ACC112 (cell line): ENCODE measurements around the gene CADM2.

ENCODE experiments used
- H2AFZ ChIP-seq: fragments of 200-600 bp; sonication (generic); one replicate; pipeline ENCODE4 v1.6.0; 2017; ENCODE audit warnings: antibody characterized with exemption, low read length; ENCODE audit not compliant: unreplicated experiment
- H3K27ac ChIP-seq: fragments of 200-600 bp; sonication (generic); 2 replicates; pipeline ENCODE4 v1.5.1; 2014; ENCODE audit warnings: low read depth, mild to moderate bottlenecking, antibody characterized with exemption, low read length, moderate library complexity
- H3K27me3 ChIP-seq: fragments of 200-600 bp; sonication (generic); 2 replicates; pipeline ENCODE4 v1.6.1; 2014; ENCODE audit warnings: mild to moderate bottlenecking, antibody characterized with exemption, low read length, moderate library complexity, mixed read lengths; ENCODE audit not compliant: insufficient read depth
- H3K36me3 ChIP-seq: fragments of 200-600 bp; sonication (generic); 2 replicates; pipeline ENCODE4 v1.6.1; 2016; ENCODE audit warnings: mild to moderate bottlenecking, antibody characterized with exemption, low read length, moderate library complexity, mixed read lengths; ENCODE audit not compliant: insufficient read depth
- H3K4me1 ChIP-seq: fragments of 200-600 bp; sonication (generic); one replicate; pipeline ENCODE4 v1.6.1; 2016; ENCODE audit warnings: low read length, mixed read lengths; ENCODE audit not compliant: insufficient read depth, unreplicated experiment, control insufficient read depth
- H3K4me3 ChIP-seq: fragments of 200-600 bp; sonication (generic); 2 replicates; pipeline ENCODE4 v1.5.1; 2014; ENCODE audit warnings: mild to moderate bottlenecking, low read depth, low read length
- H3K79me2 ChIP-seq: fragments of 200-600 bp; sonication (generic); one replicate; pipeline ENCODE4 v1.6.0; 2016; ENCODE audit warnings: low read length; ENCODE audit not compliant: control insufficient read depth, unreplicated experiment, insufficient read depth

CADM2 gene

GRCh38 chr3:84984429-84984828 is 25.6 kb downstream of the CADM2 start:
- no peaks in the 10 kb centered on the region for H3K79me2 ChIP-seq
- H3K27me3 ChIP-seq: no peaks in the 10 kb centered on the region
- no peaks in the 10 kb centered on the region for H3K36me3 ChIP-seq
- H3K4me3 ChIP-seq: no peak overlapping the region
- no peaks in the 10 kb centered on the region for H3K4me1 ChIP-seq
- no peak overlapping the region for H3K27ac ChIP-seq
- no peak overlapping the region for H2AFZ ChIP-seq

- Histone ChIP-seq H2AFZ (no peak overlapping the region), H3K27me3 (no peaks in the 10 kb centered on the region), H3K4me3 (no peak overlapping the region), H3K36me3 (no peaks in the 10 kb centered on the region), H3K27ac (no peak overlapping the region), H3K4me1 (no peaks in the 10 kb centered on the region), H3K79me2 (no peaks in the 10 kb centered on the region)
Measured at GRCh38 chr3:84985795-84986194, 27.0 kb downstream of the CADM2 start.

- H3K36me3 ChIP-seq: no peaks in the 10 kb centered on the region
- H2AFZ ChIP-seq: no peak overlapping the region
- H3K27me3 ChIP-seq: no peaks in the 10 kb centered on the region
- H3K4me3 ChIP-seq: no peak overlapping the region
- no peaks in the 10 kb centered on the region for H3K79me2 ChIP-seq
- H3K4me1 ChIP-seq: no peaks in the 10 kb centered on the region
- no peak overlapping the region for H3K27ac ChIP-seq
Measured at GRCh38 chr3:84987706-84988504, 29.1 kb downstream of the CADM2 start.

- H3K27me3 ChIP-seq: no peaks in the 10 kb centered on the region
- no peak overlapping the region for H3K4me3 ChIP-seq
- no peak overlapping the region for H2AFZ ChIP-seq
- H3K4me1 ChIP-seq: no peaks in the 10 kb centered on the region
- no peaks in the 10 kb centered on the region for H3K79me2 ChIP-seq
- no peak overlapping the region for H3K27ac ChIP-seq
- H3K36me3 ChIP-seq: no peaks in the 10 kb centered on the region
Measured at GRCh38 chr3:84989102-84989501, 30.3 kb downstream of the CADM2 start.

- no peak overlapping the region for H2AFZ ChIP-seq
- H3K4me3 ChIP-seq: no peak overlapping the region
- H3K4me1 ChIP-seq: no peaks in the 10 kb centered on the region
- no peaks in the 10 kb centered on the region for H3K27me3 ChIP-seq
- H3K79me2 ChIP-seq: no peaks in the 10 kb centered on the region
- no peak overlapping the region for H3K27ac ChIP-seq
- H3K36me3 ChIP-seq: no peaks in the 10 kb centered on the region
Measured at GRCh38 chr3:84991422-84991900, 32.7 kb downstream of the CADM2 start.

GRCh38 chr3:84993956-84994355 is 35.2 kb downstream of the CADM2 start:
- Histone ChIP-seq H3K4me3 (no peak overlapping the region), H3K79me2 (no peaks in the 10 kb centered on the region), H2AFZ (no peak overlapping the region), H3K4me1 (no peaks in the 10 kb centered on the region), H3K27ac (no peak overlapping the region), H3K36me3 (no peaks in the 10 kb centered on the region), H3K27me3 (no peaks in the 10 kb centered on the region)

- no peak overlapping the region for H2AFZ ChIP-seq
- no peaks in the 10 kb centered on the region for H3K36me3 ChIP-seq
- H3K79me2 ChIP-seq: no peaks in the 10 kb centered on the region
- H3K4me3 ChIP-seq: no peak overlapping the region
- no peaks in the 10 kb centered on the region for H3K27me3 ChIP-seq
- H3K27ac ChIP-seq: no peak overlapping the region
- H3K4me1 ChIP-seq: no peaks in the 10 kb centered on the region
Measured at GRCh38 chr3:84998545-84998944, 39.8 kb downstream of the CADM2 start.

- H3K27me3 ChIP-seq: no peaks in the 10 kb centered on the region
- no peak overlapping the region for H3K4me3 ChIP-seq
- no peaks in the 10 kb centered on the region for H3K36me3 ChIP-seq
- H3K27ac ChIP-seq: no peak overlapping the region
- H2AFZ ChIP-seq: no peak overlapping the region
- no peaks in the 10 kb centered on the region for H3K4me1 ChIP-seq
- H3K79me2 ChIP-seq: no peaks in the 10 kb centered on the region
Measured at GRCh38 chr3:85003479-85003878, 44.7 kb downstream of the CADM2 start.

GRCh38 chr3:85004147-85004546 is 45.4 kb downstream of the CADM2 start:
- Histone ChIP-seq H3K27ac (no peak overlapping the region), H3K36me3 (no peaks in the 10 kb centered on the region)

GRCh38 chr3:85005946-85006345 is 47.2 kb downstream of the CADM2 start:
- Histone ChIP-seq H3K4me3 (no peak overlapping the region), H3K4me1 (no peaks in the 10 kb centered on the region), H3K36me3 (no peaks in the 10 kb centered on the region), H3K27ac (no peak overlapping the region), H3K27me3 (no peaks in the 10 kb centered on the region), H2AFZ (no peak overlapping the region), H3K79me2 (no peaks in the 10 kb centered on the region)

More at GRCh38 chr3:85004147-85004546, 45.4 kb downstream of the CADM2 start:
- Histone ChIP-seq H3K27me3 (no peaks in the 10 kb centered on the region), H3K79me2 (no peaks in the 10 kb centered on the region), H3K4me1 (no peaks in the 10 kb centered on the region), H2AFZ (no peak overlapping the region), H3K4me3 (no peak overlapping the region)
